SJCRH30 (cell line): ENCODE results near the gene B4GALT6. TPM values are rescaled to one million over a fixed set of nuclear protein-coding genes. Genes with fewer than 3 reads are reported as not detected.

Source experiments
- DNase-seq, 2 experiments: peaks; one replicate each; pipeline ENCODE4 v3.0.0-alpha.2; 2015 to 2020
- H3K27ac ChIP-seq: fragments of 250-450 bp; sonication (Bioruptor Pico); 2 replicates; pipeline ENCODE4 v1.5.1; 2020; ENCODE audit warnings: mild to moderate bottlenecking, moderate library complexity
- H3K27me3 ChIP-seq: fragments of 250-450 bp; sonication (Bioruptor Pico); 2 replicates; pipeline ENCODE4 v1.5.1; 2020; ENCODE audit warnings: mild to moderate bottlenecking, moderate library complexity
- H3K36me3 ChIP-seq: fragments of 250-450 bp; sonication (Bioruptor Pico); 2 replicates; pipeline ENCODE4 v1.5.1; 2020; ENCODE audit warnings: mild to moderate bottlenecking, moderate library complexity
- H3K4me1 ChIP-seq: fragments of 250-450 bp; sonication (Bioruptor Pico); 2 replicates; pipeline ENCODE4 v1.5.1; 2020; ENCODE audit warnings: mild to moderate bottlenecking, moderate library complexity
- H3K4me3 ChIP-seq: fragments of 250-450 bp; sonication (Bioruptor Pico); 2 replicates; pipeline ENCODE4 v1.5.1; 2020; ENCODE audit warnings: mild to moderate bottlenecking, moderate library complexity
- H3K9me3 ChIP-seq: fragments of 250-450 bp; sonication (Bioruptor Pico); replicated peaks from 2 replicates; pipeline ENCODE4 v1.5.1; 2020; ENCODE audit warnings: mild to moderate bottlenecking, moderate library complexity
- total RNA-seq: library from RNA; depleted of rRNA; stranded (reverse); fragments of >200 nt; shearing (Covaris generic); gene quantifications from 2 replicates; pipeline ENCODE4 v1.2.3, GENCODE V29; 2014; rRNA removed

Gene B4GALT6
- total RNA-seq, 1 experiment from 2014 or later: 1.6 TPM

GRCh38 chr18:31586616-31587015, 97.8 kb downstream of the B4GALT6 start:
- no peak overlapping the region for H3K27ac ChIP-seq
- H3K27me3 ChIP-seq: no peaks in the 10 kb centered on the region
- no peaks in the 10 kb centered on the region for H3K4me1 ChIP-seq
- DNase-seq: no peak
- H3K36me3 ChIP-seq: no peaks in the 10 kb centered on the region
- H3K4me3 ChIP-seq: no peak overlapping the region
- no peaks in the 10 kb centered on the region for H3K9me3 ChIP-seq

- no peak for DNase-seq
- Histone ChIP-seq H3K27ac (no peak overlapping the region), H3K36me3 (no peaks in the 10 kb centered on the region), H3K4me1 (no peaks in the 10 kb centered on the region), H3K9me3 (no peaks in the 10 kb centered on the region), H3K4me3 (no peak overlapping the region), H3K27me3 (no peaks in the 10 kb centered on the region)
Measured at GRCh38 chr18:31585991-31586390, 98.4 kb downstream of the B4GALT6 start.

- H3K27me3 ChIP-seq: no peaks in the 10 kb centered on the region
- no peak overlapping the region for H3K4me3 ChIP-seq
- no peaks in the 10 kb centered on the region for H3K36me3 ChIP-seq
- H3K27ac ChIP-seq: no peak overlapping the region
- no peak for DNase-seq
- H3K9me3 ChIP-seq: no peaks in the 10 kb centered on the region
- H3K4me1 ChIP-seq: no peaks in the 10 kb centered on the region
Measured at GRCh38 chr18:31583185-31583854, 101.1 kb downstream of the B4GALT6 start.

- H3K27ac ChIP-seq: no peak overlapping the region
- H3K36me3 ChIP-seq: no peaks in the 10 kb centered on the region
- no peaks in the 10 kb centered on the region for H3K9me3 ChIP-seq
- H3K4me3 ChIP-seq: no peak overlapping the region
- DNase-seq: no peak
- H3K4me1 ChIP-seq: no peaks in the 10 kb centered on the region
- no peaks in the 10 kb centered on the region for H3K27me3 ChIP-seq
Measured at GRCh38 chr18:31581498-31582197, 102.7 kb downstream of the B4GALT6 start.

- Histone ChIP-seq H3K36me3 (no peaks in the 10 kb centered on the region), H3K9me3 (no peaks in the 10 kb centered on the region)
Measured at GRCh38 chr18:31579375-31579774, 105.0 kb downstream of the B4GALT6 start.

GRCh38 chr18:31578126-31578525, 106.3 kb downstream of the B4GALT6 start:
- Histone ChIP-seq H3K27ac (no peak overlapping the region), H3K27me3 (no peaks in the 10 kb centered on the region), H3K4me3 (no peak overlapping the region), H3K9me3 (no peaks in the 10 kb centered on the region), H3K36me3 (no peaks in the 10 kb centered on the region), H3K4me1 (no peaks in the 10 kb centered on the region)
- DNase-seq: no peak

More at GRCh38 chr18:31579375-31579774, 105.0 kb downstream of the B4GALT6 start:
- H3K4me1 ChIP-seq: no peaks in the 10 kb centered on the region
- no peak overlapping the region for H3K4me3 ChIP-seq
- no peak for DNase-seq
- H3K27me3 ChIP-seq: no peaks in the 10 kb centered on the region
- H3K27ac ChIP-seq: no peak overlapping the region

- no peaks in the 10 kb centered on the region for H3K4me1 ChIP-seq
- H3K4me3 ChIP-seq: no peak overlapping the region
- H3K27ac ChIP-seq: no peak overlapping the region
- H3K9me3 ChIP-seq: no peaks in the 10 kb centered on the region
- DNase-seq: no peak
- no peaks in the 10 kb centered on the region for H3K36me3 ChIP-seq
- H3K27me3 ChIP-seq: no peaks in the 10 kb centered on the region
Measured at GRCh38 chr18:31577195-31577594, 107.2 kb downstream of the B4GALT6 start.

GRCh38 chr18:31576670-31577069, 107.7 kb downstream of the B4GALT6 start:
- H3K9me3 ChIP-seq: no peaks in the 10 kb centered on the region
- H3K4me3 ChIP-seq: no peak overlapping the region
- H3K27ac ChIP-seq: no peak overlapping the region
- H3K27me3 ChIP-seq: no peaks in the 10 kb centered on the region
- no peak for DNase-seq
- H3K4me1 ChIP-seq: no peaks in the 10 kb centered on the region
- H3K36me3 ChIP-seq: no peaks in the 10 kb centered on the region

GRCh38 chr18:31575515-31576257, 108.7 kb downstream of the B4GALT6 start:
- Histone ChIP-seq H3K27me3 (no peaks in the 10 kb centered on the region), H3K4me1 (no peaks in the 10 kb centered on the region), H3K4me3 (no peak overlapping the region), H3K36me3 (no peaks in the 10 kb centered on the region), H3K9me3 (no peaks in the 10 kb centered on the region), H3K27ac (no peak overlapping the region)
- no peak for DNase-seq

GRCh38 chr18:31574359-31574758, 110.0 kb downstream of the B4GALT6 start:
- DNase-seq: no peak
- Histone ChIP-seq H3K27ac (no peak overlapping the region), H3K27me3 (no peaks in the 10 kb centered on the region), H3K4me1 (no peaks in the 10 kb centered on the region), H3K36me3 (no peaks in the 10 kb centered on the region), H3K9me3 (no peaks in the 10 kb centered on the region), H3K4me3 (no peak overlapping the region)

Other genes with a start within 250 kb of the B4GALT6 start
- not detected in 2 replicates for gene DSG3, start 236.8 kb downstream of the B4GALT6 start, total RNA-seq
- 4.8 and 4.9 TPM in 2 replicates for gene DSG2, start 186.4 kb downstream of the B4GALT6 start, total RNA-seq
- gene TTR, start 92.7 kb downstream of the B4GALT6 start, total RNA-seq: not detected in 2 replicates
- 0.20 TPM in 1 of 2 replicates, not detected in the other for gene SLC25A52, start 76.3 kb upstream of the B4GALT6 start, total RNA-seq